HG03565 (cell line): ENCODE measurements around the gene ZNF75A.

Experiments
- ATAC-seq: cut with Tn5 transposase; IDR thresholded peaks from one replicate; pipeline ENCODE4 v1.9.1; 2021; ENCODE audit warnings: mild to moderate bottlenecking, moderate library complexity; ENCODE audit not compliant: unreplicated experiment

The ZNF75A gene

GRCh38 chr16:3285131-3285530 lies 20.2 kb upstream of the ZNF75A start:
- no peak for ATAC-seq

GRCh38 chr16:3289998-3290673 lies 15.2 kb upstream of the ZNF75A start:
- no peak for ATAC-seq

GRCh38 chr16:3292604-3293003 lies 12.7 kb upstream of the ZNF75A start:
- ATAC-seq = no peak

- no peak for ATAC-seq
These were observed 10.1 kb upstream of the ZNF75A start for GRCh38 chr16:3295209-3295608.

GRCh38 chr16:3295783-3296182 lies 9.5 kb upstream of the ZNF75A start:
- no peak for ATAC-seq

GRCh38 chr16:3304370-3304769 lies 927 bp upstream of the ZNF75A start:
- ATAC-seq = no peak

GRCh38 chr16:3306078-3306477 lies 781 bp downstream of the ZNF75A start:
- ATAC-seq = no peak

- no peak for ATAC-seq
These were observed 6.2 kb downstream of the ZNF75A start for GRCh38 chr16:3311496-3311895.

GRCh38 chr16:3317315-3317999 lies 12.2 kb downstream of the ZNF75A start:
- ATAC-seq = no peak

- no peak for ATAC-seq
These were observed 16.5 kb downstream of the ZNF75A start for GRCh38 chr16:3321816-3322215.

- no peak for ATAC-seq
These were observed 22.2 kb downstream of the ZNF75A start for GRCh38 chr16:3327514-3327913.

- no peak for ATAC-seq
These were observed 22.8 kb downstream of the ZNF75A start for GRCh38 chr16:3328104-3328503.

- no peak for ATAC-seq
These were observed 23.3 kb downstream of the ZNF75A start for GRCh38 chr16:3328643-3329042.

GRCh38 chr16:3346041-3346440 lies 40.7 kb downstream of the ZNF75A start:
- ATAC-seq = no peak

- ATAC-seq = no peak
These were observed 42.3 kb downstream of the ZNF75A start for GRCh38 chr16:3347586-3347985.

- no peak for ATAC-seq
These were observed 43.4 kb downstream of the ZNF75A start for GRCh38 chr16:3348547-3349167.

GRCh38 chr16:3349175-3349574 lies 43.9 kb downstream of the ZNF75A start:
- no peak for ATAC-seq

- ATAC-seq = no peak
These were observed 50.3 kb downstream of the ZNF75A start, which contains the start of gene OR2C1 for GRCh38 chr16:3355589-3355988. TSS of gene OR2C1 (plus strand) at chr16:3355889. CDS start at chr16:3355941, 52 bp downstream.

- ATAC-seq = no peak
These were observed 50.8 kb downstream of the ZNF75A start for GRCh38 chr16:3356118-3356517.

- ATAC-seq = no peak
These were observed 53.6 kb downstream of the ZNF75A start for GRCh38 chr16:3358871-3359270.

- ATAC-seq = no peak
These were observed 57.6 kb downstream of the ZNF75A start for GRCh38 chr16:3362931-3363330.

GRCh38 chr16:3363793-3364192 lies 58.5 kb downstream of the ZNF75A start:
- ATAC-seq = no peak
